ENCODE results near the gene FBXO11. TPM values are rescaled to one million over a fixed set of nuclear protein-coding genes. Genes with fewer than 3 reads are reported as not detected.

FBXO11 gene
- total RNA-seq, 6 experiments from 2014 or later, result 15.2 to 28.7 (median 24.0) TPM

DNA sequence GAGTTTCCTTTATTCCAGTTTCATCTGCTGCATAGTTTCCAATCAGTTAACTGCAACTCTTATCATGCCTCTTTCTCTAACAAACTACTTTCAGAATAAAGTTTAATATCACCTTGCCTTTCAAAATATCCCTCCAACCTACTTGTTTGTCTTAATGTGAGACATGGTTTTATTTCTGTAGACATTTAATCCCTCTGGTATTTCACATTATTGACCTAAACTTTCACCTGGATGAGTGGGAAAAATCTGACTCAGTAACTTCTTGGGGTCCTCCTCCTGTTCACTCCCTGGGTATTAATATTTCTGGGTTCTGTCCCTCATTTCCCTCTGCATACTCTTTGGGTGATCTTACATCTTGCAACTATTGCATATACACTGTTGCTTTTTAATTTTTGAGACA lies 95.4 kb downstream of the FBXO11 start:
- H3K36me3 ChIP-seq, result peaks cover 0 to 69% (median 16%) of the 10 kb centered on the region in 4 donors
- no peak overlapping the region for H3K27ac ChIP-seq

DNA sequence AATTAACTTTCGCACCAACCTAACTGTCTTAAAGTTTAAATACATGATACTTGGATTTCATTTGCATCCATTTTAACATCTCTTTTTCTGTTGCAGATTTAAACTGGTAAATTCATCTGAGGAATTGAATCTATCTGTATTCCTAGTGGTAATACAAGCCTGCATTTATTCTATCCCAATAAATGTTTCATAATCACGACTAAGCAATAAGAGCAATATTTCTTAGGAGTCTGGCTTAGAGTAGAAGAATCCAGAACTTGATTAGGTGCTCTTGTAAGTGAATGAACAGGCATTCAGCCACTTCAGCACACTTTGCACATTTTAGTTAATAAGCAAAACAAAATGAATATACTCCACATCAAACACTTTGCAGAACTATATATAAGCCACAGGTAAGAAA lies 96.4 kb downstream of the FBXO11 start:
- H3K4me3 ChIP-seq, result no peak overlapping the region
- DNase-seq (no peak), ATAC-seq (no peak)
- no peaks in the 10 kb centered on the region for H3K9me3 ChIP-seq
- H3K4me1 ChIP-seq, result no peaks in the 10 kb centered on the region
- H3K27me3 ChIP-seq, result no peaks in the 10 kb centered on the region
- 100% methylated on average over 2 of the region's 2 CpGs for WGBS (ENCODE audit: insufficient coverage, low coverage, low lambda C conversion rate, missing lambda C conversion rate)
- H3K27ac ChIP-seq, result no peak overlapping the region
- intact Hi-C loops (cut with DNase I), result no loop called here
- H3K36me3 ChIP-seq, result peaks cover 0 to 71% (median 23%) of the 10 kb centered on the region in 4 donors
- TF ChIP-seq POLR2A (IDR thresholded peaks at IDR 0.05), result no peak
- TF ChIP-seq, protein P1, sequence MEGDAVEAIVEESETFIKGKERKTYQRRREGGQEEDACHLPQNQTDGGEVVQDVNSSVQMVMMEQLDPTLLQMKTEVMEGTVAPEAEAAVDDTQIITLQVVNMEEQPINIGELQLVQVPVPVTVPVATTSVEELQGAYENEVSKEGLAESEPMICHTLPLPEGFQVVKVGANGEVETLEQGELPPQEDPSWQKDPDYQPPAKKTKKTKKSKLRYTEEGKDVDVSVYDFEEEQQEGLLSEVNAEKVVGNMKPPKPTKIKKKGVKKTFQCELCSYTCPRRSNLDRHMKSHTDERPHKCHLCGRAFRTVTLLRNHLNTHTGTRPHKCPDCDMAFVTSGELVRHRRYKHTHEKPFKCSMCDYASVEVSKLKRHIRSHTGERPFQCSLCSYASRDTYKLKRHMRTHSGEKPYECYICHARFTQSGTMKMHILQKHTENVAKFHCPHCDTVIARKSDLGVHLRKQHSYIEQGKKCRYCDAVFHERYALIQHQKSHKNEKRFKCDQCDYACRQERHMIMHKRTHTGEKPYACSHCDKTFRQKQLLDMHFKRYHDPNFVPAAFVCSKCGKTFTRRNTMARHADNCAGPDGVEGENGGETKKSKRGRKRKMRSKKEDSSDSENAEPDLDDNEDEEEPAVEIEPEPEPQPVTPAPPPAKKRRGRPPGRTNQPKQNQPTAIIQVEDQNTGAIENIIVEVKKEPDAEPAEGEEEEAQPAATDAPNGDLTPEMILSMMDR (IDR thresholded peaks at IDR 0.05), result no peak

More for the DNA sequence above, 95.4 kb downstream of the FBXO11 start:
- Histone ChIP-seq H3K9me3 (no peaks in the 10 kb centered on the region), H3K4me1 (no peaks in the 10 kb centered on the region), H3K27me3 (no peaks in the 10 kb centered on the region), H3K4me3 (no peak overlapping the region)
- intact Hi-C loops (cut with DNase I), result no loop called here
- no peak for DNase-seq
- no peak for ATAC-seq
- TF ChIP-seq, protein P1 (IDR thresholded peaks at IDR 0.05), result no peak
- no peak for TF ChIP-seq POLR2A (IDR thresholded peaks at IDR 0.05)

DNA sequence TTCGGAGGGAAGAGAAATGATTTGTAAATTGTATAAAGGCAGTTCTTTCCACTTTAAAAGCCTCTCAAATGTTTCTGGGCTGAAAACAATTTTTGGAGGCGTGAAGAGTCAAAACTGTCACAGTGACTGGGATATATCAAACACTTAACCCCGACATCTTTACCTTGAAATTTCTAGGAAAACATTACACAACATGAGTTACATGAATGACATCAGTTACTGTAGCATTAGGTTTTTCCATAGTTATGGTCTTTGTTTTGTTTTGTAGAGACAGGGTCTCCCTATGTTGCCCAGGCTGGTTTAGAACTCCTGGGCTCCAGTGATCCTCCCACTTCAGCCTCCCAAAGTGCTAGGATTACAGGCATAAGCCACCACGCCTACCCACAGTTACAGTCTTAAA lies 97.7 kb downstream of the FBXO11 start:
- Histone ChIP-seq H3K4me1 (no peaks in the 10 kb centered on the region), H3K4me3 (no peak overlapping the region), H3K36me3 (peaks cover 0 to 78% (median 28%) of the 10 kb centered on the region in 4 donors), H3K9me3 (peaks cover 0 to 3% (median 0%) of the 10 kb centered on the region in 4 donors), H3K27me3 (no peaks in the 10 kb centered on the region), H3K27ac (no peak overlapping the region)
- intact Hi-C loops (cut with DNase I), result no loop called here
- ATAC-seq, result no peak
- WGBS (ENCODE audit: insufficient coverage, low coverage, low lambda C conversion rate, missing lambda C conversion rate), result 77% methylated on average over 4 of the region's 4 CpGs
- DNase-seq, result no peak
- TF ChIP-seq, protein P1 (IDR thresholded peaks at IDR 0.05), result no peak
- TF ChIP-seq POLR2A (IDR thresholded peaks at IDR 0.05), result no peak

DNA sequence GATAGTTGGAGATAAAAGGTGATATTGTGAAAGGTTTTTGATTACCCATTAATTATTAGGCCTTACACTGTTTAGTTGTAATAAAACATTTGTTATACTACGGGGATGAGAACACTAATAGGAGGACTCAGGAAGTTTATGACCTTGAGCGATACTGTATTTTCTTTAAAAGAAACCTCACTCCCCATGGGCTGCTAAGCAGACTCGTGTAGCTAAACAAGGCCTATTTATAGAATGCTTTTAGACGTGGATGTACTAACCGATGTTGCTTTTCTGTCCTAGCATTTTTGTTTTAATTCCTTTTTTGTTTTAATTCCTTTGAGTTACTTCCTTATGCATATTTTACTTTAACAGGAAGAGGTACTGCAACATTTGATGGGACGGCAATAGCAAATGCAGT lies 100.4 kb downstream of the FBXO11 start:
- Histone ChIP-seq H3K9me3 (peaks cover 0 to 10% (median 0%) of the 10 kb centered on the region in 4 donors), H3K4me1 (no peaks in the 10 kb centered on the region), H3K27ac (no peak overlapping the region), H3K4me3 (no peak overlapping the region), H3K36me3 (peaks cover 0 to 86% (median 34%) of the 10 kb centered on the region in 4 donors), H3K27me3 (no peaks in the 10 kb centered on the region)
- TF ChIP-seq, protein P1 (IDR thresholded peaks at IDR 0.05), result no peak
- TF ChIP-seq POLR2A (IDR thresholded peaks at IDR 0.05), result no peak
- WGBS (ENCODE audit: insufficient coverage, low coverage, low lambda C conversion rate, missing lambda C conversion rate), result 74% methylated on average over 6 of the region's 6 CpGs
- ATAC-seq, result no peak
- intact Hi-C loops (cut with DNase I), result no loop called here
- no peak for DNase-seq

DNA sequence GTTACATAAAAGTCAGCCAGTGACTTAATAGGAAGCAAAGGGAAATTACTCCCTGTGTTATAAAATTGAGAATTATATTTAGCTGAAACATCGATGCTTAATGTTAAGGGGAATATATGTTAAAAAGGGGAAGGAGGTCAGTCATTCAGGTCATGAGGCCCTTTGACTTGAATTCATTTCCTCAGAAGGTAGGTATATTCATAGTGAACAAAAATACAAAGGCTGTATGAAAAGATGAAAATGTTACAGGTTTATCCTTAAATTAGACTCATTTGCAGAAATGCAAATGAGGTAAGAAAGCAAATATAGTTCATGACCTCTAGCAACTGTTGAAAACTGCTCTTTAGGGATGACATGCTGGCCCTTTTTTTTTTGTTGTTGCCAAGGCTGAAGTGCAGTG lies 102.5 kb downstream of the FBXO11 start:
- DNase-seq, result no peak
- peaks cover 0 to 10% (median 0%) of the 10 kb centered on the region in 4 donors for H3K9me3 ChIP-seq
- H3K27ac ChIP-seq, result no peak overlapping the region
- H3K4me1 ChIP-seq, result no peaks in the 10 kb centered on the region
- intact Hi-C loops (cut with DNase I), result no loop called here
- WGBS (ENCODE audit: insufficient coverage, low coverage, low lambda C conversion rate, missing lambda C conversion rate), result 69% methylated on average over 1 of the region's 1 CpG
- no peak for TF ChIP-seq POLR2A (IDR thresholded peaks at IDR 0.05)
- no peak overlapping the region for H3K4me3 ChIP-seq
- no peaks in the 10 kb centered on the region for H3K27me3 ChIP-seq
- no peak for ATAC-seq
- H3K36me3 ChIP-seq, result peaks cover 0 to 91% (median 41%) of the 10 kb centered on the region in 4 donors
